ENCODE measurements around the gene NFYA.
"Not testable (repeated sequence)": the region's sequence is repeated elsewhere in the genome, so short reads cannot be mapped to it uniquely, and the experiment has no call there.

Gene NFYA

DNA sequence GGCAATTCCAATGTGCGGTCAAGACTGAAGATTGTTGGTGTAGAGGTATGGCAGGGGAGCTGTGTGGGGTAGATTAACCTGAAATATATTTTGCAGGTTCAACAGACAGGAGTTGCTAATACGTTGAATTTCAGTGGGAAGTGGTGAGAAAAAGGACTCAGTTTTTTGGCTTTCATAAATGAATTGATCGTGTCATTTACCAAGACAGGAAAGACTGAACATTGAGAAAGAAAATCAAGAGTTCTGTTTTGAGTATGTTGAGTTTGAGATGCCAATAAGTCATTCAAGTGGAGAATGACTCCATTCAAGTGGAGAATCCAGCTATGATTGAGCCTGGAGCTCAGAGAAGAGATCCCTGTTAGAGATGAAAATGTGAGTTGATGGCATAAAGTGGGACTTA lies 31.1 kb downstream of the NFYA start:
- Histone ChIP-seq H3K9me3 (ENCODE audit: control insufficient read depth in 1 of 2, low read length in 2 of 2) (no peaks in the 10 kb centered on the region), H3K27me3 (ENCODE audit: control insufficient read depth in 1 of 2, insufficient read depth in 2 of 2, low read length in 2 of 2) (no peaks in the 10 kb centered on the region), H3K27ac (ENCODE audit: low read depth, low read length) (no peak overlapping the region), H3K9ac (ENCODE audit: low read depth in 1 of 2, low read length in 2 of 2) (no peak overlapping the region), H3K4me1 (ENCODE audit: control insufficient read depth in 1 of 2, insufficient read depth in 2 of 2, low read length in 2 of 2) (no peaks in the 10 kb centered on the region), H3K4me3 (ENCODE audit: low read depth in 1 of 2, low read length in 2 of 2) (no peak overlapping the region), H3K36me3 (ENCODE audit: control insufficient read depth in 1 of 2, insufficient read depth in 2 of 2, low read length in 2 of 2) (peaks cover 15 to 16% of the 10 kb centered on the region in 2 donors)

DNA sequence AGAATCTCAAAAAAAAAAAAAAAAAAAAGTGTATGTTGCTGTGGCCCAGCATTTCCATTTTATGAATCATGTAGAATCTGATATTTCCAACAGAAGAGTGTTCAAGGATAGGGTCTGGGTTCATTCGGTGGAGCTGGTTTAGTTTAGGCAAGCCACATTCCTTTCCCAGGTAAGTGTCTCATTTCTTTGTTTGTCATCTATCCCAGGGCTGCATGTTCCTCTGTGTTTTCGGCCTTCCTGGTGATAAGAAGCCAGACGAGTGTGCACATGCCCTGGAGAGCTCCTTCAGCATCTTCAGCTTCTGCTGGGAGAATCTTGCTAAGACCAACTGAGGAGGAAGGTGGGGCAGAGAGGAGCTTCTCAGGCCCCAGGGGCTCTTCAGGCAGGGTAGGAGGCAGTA lies 38.2 kb downstream of the NFYA start:
- Histone ChIP-seq H3K27me3 (ENCODE audit: control insufficient read depth in 1 of 2, insufficient read depth in 2 of 2, low read length in 2 of 2) (no peaks in the 10 kb centered on the region), H3K27ac (ENCODE audit: low read depth, low read length) (no peak overlapping the region), H3K4me1 (ENCODE audit: control insufficient read depth in 1 of 2, insufficient read depth in 2 of 2, low read length in 2 of 2) (no peaks in the 10 kb centered on the region), H3K9me3 (ENCODE audit: control insufficient read depth in 1 of 2, low read length in 2 of 2) (no peaks in the 10 kb centered on the region), H3K4me3 (ENCODE audit: low read depth in 1 of 2, low read length in 2 of 2) (no peak overlapping the region), H3K9ac (ENCODE audit: low read depth in 1 of 2, low read length in 2 of 2) (no peak overlapping the region), H3K36me3 (ENCODE audit: control insufficient read depth in 1 of 2, insufficient read depth in 2 of 2, low read length in 2 of 2) (peaks cover 0 to 3% of the 10 kb centered on the region in 2 donors)

- not testable (repeated sequence) for H3K9me3 ChIP-seq (ENCODE audit: control insufficient read depth in 1 of 2, low read length in 2 of 2); H3K36me3 ChIP-seq (ENCODE audit: control insufficient read depth in 1 of 2, insufficient read depth in 2 of 2, low read length in 2 of 2); H3K4me1 ChIP-seq (ENCODE audit: control insufficient read depth in 1 of 2, insufficient read depth in 2 of 2, low read length in 2 of 2); H3K9ac ChIP-seq (ENCODE audit: low read depth in 1 of 2, low read length in 2 of 2); H3K4me3 ChIP-seq (ENCODE audit: low read depth in 1 of 2, low read length in 2 of 2); H3K27me3 ChIP-seq (ENCODE audit: control insufficient read depth in 1 of 2, insufficient read depth in 2 of 2, low read length in 2 of 2); H3K27ac ChIP-seq (ENCODE audit: low read depth, low read length)
Measured at GRCh38 chr6:41115027-41115426, 42.3 kb downstream of the NFYA start.

GRCh38 chr6:41119508-41119907 lies 46.7 kb downstream of the NFYA start:
- Histone ChIP-seq H3K9me3 (ENCODE audit: control insufficient read depth in 1 of 2, low read length in 2 of 2) (no peaks in the 10 kb centered on the region), H3K27me3 (ENCODE audit: control insufficient read depth in 1 of 2, insufficient read depth in 2 of 2, low read length in 2 of 2) (no peaks in the 10 kb centered on the region), H3K9ac (ENCODE audit: low read depth in 1 of 2, low read length in 2 of 2) (no peak overlapping the region), H3K4me3 (ENCODE audit: low read depth in 1 of 2, low read length in 2 of 2) (no peak overlapping the region), H3K36me3 (ENCODE audit: control insufficient read depth in 1 of 2, insufficient read depth in 2 of 2, low read length in 2 of 2) (no peaks in the 10 kb centered on the region), H3K4me1 (ENCODE audit: control insufficient read depth in 1 of 2, insufficient read depth in 2 of 2, low read length in 2 of 2) (no peaks in the 10 kb centered on the region), H3K27ac (ENCODE audit: low read depth, low read length) (no peak overlapping the region)

- H3K9ac ChIP-seq (ENCODE audit: low read depth in 1 of 2, low read length in 2 of 2) = no peak overlapping the region
- H3K27ac ChIP-seq (ENCODE audit: low read depth, low read length) = no peak overlapping the region
- H3K4me3 ChIP-seq (ENCODE audit: low read depth in 1 of 2, low read length in 2 of 2) = no peak overlapping the region
- no peaks in the 10 kb centered on the region for H3K4me1 ChIP-seq (ENCODE audit: control insufficient read depth in 1 of 2, insufficient read depth in 2 of 2, low read length in 2 of 2)
- no peaks in the 10 kb centered on the region for H3K36me3 ChIP-seq (ENCODE audit: control insufficient read depth in 1 of 2, insufficient read depth in 2 of 2, low read length in 2 of 2)
- H3K9me3 ChIP-seq (ENCODE audit: control insufficient read depth in 1 of 2, low read length in 2 of 2) = no peaks in the 10 kb centered on the region
- H3K27me3 ChIP-seq (ENCODE audit: control insufficient read depth in 1 of 2, insufficient read depth in 2 of 2, low read length in 2 of 2) = no peaks in the 10 kb centered on the region
Measured at GRCh38 chr6:41120058-41120457, 47.3 kb downstream of the NFYA start.

GRCh38 chr6:41122373-41122772 lies 49.6 kb downstream of the NFYA start:
- no peak overlapping the region for H3K9ac ChIP-seq (ENCODE audit: low read depth in 1 of 2, low read length in 2 of 2)
- H3K36me3 ChIP-seq (ENCODE audit: control insufficient read depth in 1 of 2, insufficient read depth in 2 of 2, low read length in 2 of 2) = no peaks in the 10 kb centered on the region
- no peak overlapping the region for H3K27ac ChIP-seq (ENCODE audit: low read depth, low read length)
- no peaks in the 10 kb centered on the region for H3K9me3 ChIP-seq (ENCODE audit: control insufficient read depth in 1 of 2, low read length in 2 of 2)
- no peaks in the 10 kb centered on the region for H3K27me3 ChIP-seq (ENCODE audit: control insufficient read depth in 1 of 2, insufficient read depth in 2 of 2, low read length in 2 of 2)
- no peak overlapping the region for H3K4me3 ChIP-seq (ENCODE audit: low read depth in 1 of 2, low read length in 2 of 2)
- H3K4me1 ChIP-seq (ENCODE audit: control insufficient read depth in 1 of 2, insufficient read depth in 2 of 2, low read length in 2 of 2) = no peaks in the 10 kb centered on the region

DNA sequence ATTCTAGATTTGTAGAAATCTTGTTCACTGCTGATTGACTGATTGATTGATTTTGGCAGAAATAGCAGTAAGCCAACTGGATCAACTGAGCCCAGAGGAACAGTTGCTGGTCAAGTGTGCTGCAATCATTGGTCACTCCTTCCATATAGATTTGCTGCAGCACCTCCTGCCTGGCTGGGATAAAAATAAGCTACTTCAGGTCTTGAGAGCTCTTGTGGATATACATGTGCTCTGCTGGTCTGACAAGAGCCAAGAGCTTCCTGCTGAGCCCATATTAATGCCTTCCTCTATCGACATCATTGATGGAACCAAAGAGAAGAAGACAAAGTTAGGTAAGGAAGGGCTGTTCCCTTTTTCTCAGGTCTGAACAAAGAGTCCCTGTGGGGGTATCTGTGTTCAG lies 50.1 kb downstream of the NFYA start:
- Histone ChIP-seq H3K27me3 (ENCODE audit: control insufficient read depth in 1 of 2, insufficient read depth in 2 of 2, low read length in 2 of 2) (no peaks in the 10 kb centered on the region), H3K36me3 (ENCODE audit: control insufficient read depth in 1 of 2, insufficient read depth in 2 of 2, low read length in 2 of 2) (no peaks in the 10 kb centered on the region), H3K27ac (ENCODE audit: low read depth, low read length) (no peak overlapping the region), H3K4me3 (ENCODE audit: low read depth in 1 of 2, low read length in 2 of 2) (no peak overlapping the region), H3K4me1 (ENCODE audit: control insufficient read depth in 1 of 2, insufficient read depth in 2 of 2, low read length in 2 of 2) (no peaks in the 10 kb centered on the region), H3K9ac (ENCODE audit: low read depth in 1 of 2, low read length in 2 of 2) (no peak overlapping the region), H3K9me3 (ENCODE audit: control insufficient read depth in 1 of 2, low read length in 2 of 2) (no peaks in the 10 kb centered on the region)

- Histone ChIP-seq H3K9me3 (ENCODE audit: control insufficient read depth in 1 of 2, low read length in 2 of 2) (no peaks in the 10 kb centered on the region), H3K27ac (ENCODE audit: low read depth, low read length) (no peak overlapping the region), H3K4me1 (ENCODE audit: control insufficient read depth in 1 of 2, insufficient read depth in 2 of 2, low read length in 2 of 2) (no peaks in the 10 kb centered on the region), H3K27me3 (ENCODE audit: control insufficient read depth in 1 of 2, insufficient read depth in 2 of 2, low read length in 2 of 2) (no peaks in the 10 kb centered on the region), H3K4me3 (ENCODE audit: low read depth in 1 of 2, low read length in 2 of 2) (no peak overlapping the region), H3K9ac (ENCODE audit: low read depth in 1 of 2, low read length in 2 of 2) (no peak overlapping the region), H3K36me3 (ENCODE audit: control insufficient read depth in 1 of 2, insufficient read depth in 2 of 2, low read length in 2 of 2) (no peaks in the 10 kb centered on the region)
Measured at GRCh38 chr6:41125282-41125681, 52.5 kb downstream of the NFYA start.

DNA sequence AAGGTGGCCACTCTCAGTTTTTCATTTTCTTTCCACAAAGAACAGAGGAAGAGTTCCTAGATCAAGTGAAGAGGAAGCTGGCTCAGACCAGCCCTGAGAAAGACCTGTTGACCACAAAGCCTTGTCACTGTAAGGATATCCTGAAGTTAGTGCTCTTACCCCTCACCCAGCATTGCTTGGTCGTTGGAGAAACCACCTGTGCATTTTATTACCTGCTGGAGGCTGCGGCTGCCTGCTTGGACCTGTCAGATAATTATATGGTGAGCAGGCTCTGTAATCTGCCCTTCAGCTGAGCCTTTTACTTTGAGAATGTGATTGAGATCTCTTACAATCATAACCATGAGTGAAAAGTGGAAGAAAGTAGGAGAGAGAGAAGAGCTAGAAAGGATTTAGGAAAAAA lies 59.5 kb downstream of the NFYA start:
- Histone ChIP-seq H3K27me3 (ENCODE audit: control insufficient read depth in 1 of 2, insufficient read depth in 2 of 2, low read length in 2 of 2) (no peaks in the 10 kb centered on the region), H3K4me3 (ENCODE audit: low read depth in 1 of 2, low read length in 2 of 2) (no peak overlapping the region), H3K4me1 (ENCODE audit: control insufficient read depth in 1 of 2, insufficient read depth in 2 of 2, low read length in 2 of 2) (no peaks in the 10 kb centered on the region), H3K27ac (ENCODE audit: low read depth, low read length) (no peak overlapping the region), H3K36me3 (ENCODE audit: control insufficient read depth in 1 of 2, insufficient read depth in 2 of 2, low read length in 2 of 2) (no peaks in the 10 kb centered on the region), H3K9me3 (ENCODE audit: control insufficient read depth in 1 of 2, low read length in 2 of 2) (no peaks in the 10 kb centered on the region), H3K9ac (ENCODE audit: low read depth in 1 of 2, low read length in 2 of 2) (no peak overlapping the region)

DNA sequence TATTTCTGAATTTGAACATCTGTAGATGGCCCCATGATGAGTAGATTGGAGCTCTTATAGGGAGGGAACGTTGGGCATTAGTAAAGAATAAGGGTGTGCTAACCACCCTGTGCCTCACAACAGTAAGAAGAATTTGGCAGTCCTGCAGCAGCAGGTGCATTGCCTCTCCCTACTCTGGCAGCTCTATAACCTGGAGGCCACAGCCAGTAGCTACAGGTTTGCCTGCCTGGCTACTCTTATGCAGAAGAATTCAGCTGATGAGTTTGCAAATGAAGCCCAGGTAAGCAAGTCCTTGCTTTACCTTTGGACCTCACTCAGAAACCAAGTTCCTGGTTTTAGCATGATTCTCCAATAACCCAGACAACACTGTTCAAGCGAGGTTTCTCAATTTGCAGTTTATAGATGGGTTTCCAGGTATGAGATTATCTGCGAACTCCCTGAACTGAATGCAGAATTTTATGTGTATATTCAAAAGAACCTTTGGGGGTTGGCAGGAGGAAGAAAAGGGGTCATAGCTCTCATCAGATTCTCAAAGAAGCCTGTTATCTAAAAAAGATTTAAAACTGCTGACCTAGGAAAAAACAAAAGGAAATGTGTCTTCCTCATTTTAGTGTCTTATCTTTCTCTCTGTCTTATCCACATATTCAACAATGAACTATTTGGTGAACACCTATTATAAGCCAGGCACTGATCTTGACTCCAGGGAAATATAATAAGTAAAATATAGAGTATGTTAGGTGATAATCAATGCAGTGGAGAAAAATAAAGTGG lies 62.5 kb downstream of the NFYA start:
- H3K36me3 ChIP-seq (ENCODE audit: control insufficient read depth in 1 of 2, insufficient read depth in 2 of 2, low read length in 2 of 2) = no peaks in the 10 kb centered on the region
- no peaks in the 10 kb centered on the region for H3K27me3 ChIP-seq (ENCODE audit: control insufficient read depth in 1 of 2, insufficient read depth in 2 of 2, low read length in 2 of 2)
- no peak overlapping the region for H3K27ac ChIP-seq (ENCODE audit: low read depth, low read length)
- H3K4me1 ChIP-seq (ENCODE audit: control insufficient read depth in 1 of 2, insufficient read depth in 2 of 2, low read length in 2 of 2) = no peaks in the 10 kb centered on the region
- no peak overlapping the region for H3K4me3 ChIP-seq (ENCODE audit: low read depth in 1 of 2, low read length in 2 of 2)
- no peak overlapping the region for H3K9ac ChIP-seq (ENCODE audit: low read depth in 1 of 2, low read length in 2 of 2)
- H3K9me3 ChIP-seq (ENCODE audit: control insufficient read depth in 1 of 2, low read length in 2 of 2) = no peaks in the 10 kb centered on the region

- Histone ChIP-seq H3K27me3 (ENCODE audit: control insufficient read depth in 1 of 2, insufficient read depth in 2 of 2, low read length in 2 of 2) (no peaks in the 10 kb centered on the region), H3K36me3 (ENCODE audit: control insufficient read depth in 1 of 2, insufficient read depth in 2 of 2, low read length in 2 of 2) (no peaks in the 10 kb centered on the region), H3K4me1 (ENCODE audit: control insufficient read depth in 1 of 2, insufficient read depth in 2 of 2, low read length in 2 of 2) (no peaks in the 10 kb centered on the region)
Measured at GRCh38 chr6:41136911-41137310, 64.1 kb downstream of the NFYA start.

More at GRCh38 chr6:41136911-41137310, 64.1 kb downstream of the NFYA start:
- Histone ChIP-seq H3K9me3 (ENCODE audit: control insufficient read depth in 1 of 2, low read length in 2 of 2) (no peaks in the 10 kb centered on the region), H3K4me3 (ENCODE audit: low read depth in 1 of 2, low read length in 2 of 2) (no peak overlapping the region), H3K27ac (ENCODE audit: low read depth, low read length) (no peak overlapping the region), H3K9ac (ENCODE audit: low read depth in 1 of 2, low read length in 2 of 2) (no peak overlapping the region)

Data from duodenal mucosa (tissue), 2 donors.